Measurements from ENCODE around the gene GNG12. TPM values are rescaled to one million over a fixed set of nuclear protein-coding genes. Genes with fewer than 3 reads are reported as not detected.
A peak's percentile ranks its signal among the peaks of the same experiment; 100 is the strongest.

GNG12 gene
- total RNA-seq, 2 donors from 2014 or later = 29.1 to 45.4 TPM

DNA sequence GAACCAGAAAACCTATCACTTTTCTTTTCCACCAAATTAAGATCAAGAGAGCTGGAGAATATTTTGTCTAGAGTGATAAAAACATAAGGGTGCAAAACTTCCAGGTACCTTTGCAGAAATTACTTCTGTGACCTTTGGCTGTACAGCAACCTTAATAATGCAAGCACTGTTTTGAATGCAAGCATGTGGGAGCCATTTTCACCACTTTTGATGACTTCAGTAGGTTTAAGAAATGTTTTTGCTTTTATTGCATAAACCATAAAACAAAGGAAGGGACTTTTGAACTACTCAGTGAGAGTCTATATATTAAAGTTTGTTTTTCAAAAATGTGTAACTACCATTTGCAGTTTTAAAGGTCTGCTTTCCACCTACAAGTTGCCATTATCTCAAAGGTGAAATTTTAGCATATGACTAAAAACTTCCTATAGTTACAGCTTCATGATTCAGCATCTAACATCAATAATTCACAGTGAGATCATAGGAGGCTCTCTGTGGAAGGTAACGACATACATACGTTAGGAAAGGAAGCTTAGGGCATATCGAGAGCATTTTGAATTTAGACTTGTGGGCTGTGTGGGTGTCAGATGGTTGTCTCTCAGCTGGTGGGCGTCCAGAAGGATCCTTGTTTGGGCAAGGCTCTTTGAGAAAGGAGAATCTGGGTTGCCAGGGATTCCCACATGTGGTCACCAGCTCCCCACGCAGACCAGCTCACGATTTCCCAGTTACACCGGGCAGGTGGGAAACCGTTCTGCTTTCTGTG lies 149.3 kb downstream of the GNG12 start:
- no peak for DNase-seq (ENCODE audit: low spot score)
- H3K27me3 ChIP-seq = no peaks in the 10 kb centered on the region
- peak overlapping the region in 1 of 2 donors; percentile 69 for H3K4me3 ChIP-seq
- no peaks in the 10 kb centered on the region for H3K9me3 ChIP-seq
- peaks cover 15% of the 10 kb centered on the region for H3K36me3 ChIP-seq
- TF ChIP-seq, protein P1, sequence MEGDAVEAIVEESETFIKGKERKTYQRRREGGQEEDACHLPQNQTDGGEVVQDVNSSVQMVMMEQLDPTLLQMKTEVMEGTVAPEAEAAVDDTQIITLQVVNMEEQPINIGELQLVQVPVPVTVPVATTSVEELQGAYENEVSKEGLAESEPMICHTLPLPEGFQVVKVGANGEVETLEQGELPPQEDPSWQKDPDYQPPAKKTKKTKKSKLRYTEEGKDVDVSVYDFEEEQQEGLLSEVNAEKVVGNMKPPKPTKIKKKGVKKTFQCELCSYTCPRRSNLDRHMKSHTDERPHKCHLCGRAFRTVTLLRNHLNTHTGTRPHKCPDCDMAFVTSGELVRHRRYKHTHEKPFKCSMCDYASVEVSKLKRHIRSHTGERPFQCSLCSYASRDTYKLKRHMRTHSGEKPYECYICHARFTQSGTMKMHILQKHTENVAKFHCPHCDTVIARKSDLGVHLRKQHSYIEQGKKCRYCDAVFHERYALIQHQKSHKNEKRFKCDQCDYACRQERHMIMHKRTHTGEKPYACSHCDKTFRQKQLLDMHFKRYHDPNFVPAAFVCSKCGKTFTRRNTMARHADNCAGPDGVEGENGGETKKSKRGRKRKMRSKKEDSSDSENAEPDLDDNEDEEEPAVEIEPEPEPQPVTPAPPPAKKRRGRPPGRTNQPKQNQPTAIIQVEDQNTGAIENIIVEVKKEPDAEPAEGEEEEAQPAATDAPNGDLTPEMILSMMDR (IDR thresholded peaks at IDR 0.05) = no peak
- peak overlapping the region; percentile 51 to 68 for H3K27ac ChIP-seq
- H3K4me1 ChIP-seq = peaks cover 0 to 19% of the 10 kb centered on the region in 2 donors

GRCh38 chr1:67683316-67683715 lies 150.0 kb downstream of the GNG12 start:
- TF ChIP-seq, protein P1 (IDR thresholded peaks at IDR 0.05) = no peak
- Histone ChIP-seq H3K4me3 (no peak overlapping the region), H3K27ac (no peak overlapping the region), H3K9me3 (no peaks in the 10 kb centered on the region), H3K36me3 (peaks cover 9% of the 10 kb centered on the region), H3K4me1 (peaks cover 0 to 19% of the 10 kb centered on the region in 2 donors), H3K27me3 (no peaks in the 10 kb centered on the region)
- no peak for DNase-seq (ENCODE audit: low spot score)

- TF ChIP-seq, protein P1 (IDR thresholded peaks at IDR 0.05) = no peak
- no peak for DNase-seq (ENCODE audit: low spot score)
- Histone ChIP-seq H3K9me3 (no peaks in the 10 kb centered on the region), H3K4me1 (peaks cover 0 to 18% of the 10 kb centered on the region in 2 donors), H3K4me3 (no peak overlapping the region), H3K27ac (no peak overlapping the region), H3K36me3 (peaks cover 5% of the 10 kb centered on the region), H3K27me3 (no peaks in the 10 kb centered on the region)
These were observed 150.5 kb downstream of the GNG12 start for GRCh38 chr1:67682659-67683197.

GRCh38 chr1:67680486-67680885 lies 152.8 kb downstream of the GNG12 start:
- H3K36me3 ChIP-seq = no peaks in the 10 kb centered on the region
- H3K27ac ChIP-seq = no peak overlapping the region
- peaks cover 0 to 8% of the 10 kb centered on the region in 2 donors for H3K4me1 ChIP-seq
- no peak overlapping the region for H3K4me3 ChIP-seq
- no peak for DNase-seq (ENCODE audit: low spot score)
- H3K9me3 ChIP-seq = no peaks in the 10 kb centered on the region
- TF ChIP-seq, protein P1 (IDR thresholded peaks at IDR 0.05) = no peak
- H3K27me3 ChIP-seq = no peaks in the 10 kb centered on the region

- H3K27ac ChIP-seq = no peak overlapping the region
- TF ChIP-seq, protein P1 (IDR thresholded peaks at IDR 0.05) = no peak
- H3K9me3 ChIP-seq = no peaks in the 10 kb centered on the region
- no peak overlapping the region for H3K4me3 ChIP-seq
- H3K27me3 ChIP-seq = no peaks in the 10 kb centered on the region
- H3K36me3 ChIP-seq = no peaks in the 10 kb centered on the region
- peaks cover 0 to 13% of the 10 kb centered on the region in 2 donors for H3K4me1 ChIP-seq
- no peak for DNase-seq (ENCODE audit: low spot score)
These were observed 153.6 kb downstream of the GNG12 start for GRCh38 chr1:67679691-67680090.

All from right atrium auricular region (tissue), 2 donors.